H1 (cell line): ENCODE results near the gene NRN1L.

ENCODE experiments used
- ATF3 ChIP-seq: IDR thresholded peaks from 2 replicates; pipeline ENCODE4 v1.6.1; 2011; ENCODE audit warnings: low read depth, mild to moderate bottlenecking, low read length; ENCODE audit not compliant: insufficient read depth
- BCL11A ChIP-seq, 2 experiments: IDR thresholded peaks; one replicate each; pipeline ENCODE4 v1.6.1; 2011; ENCODE audit warnings: low read depth in 2 of 2, low read length in 2 of 2, mild to moderate bottlenecking in 2 of 2
- BRCA1 ChIP-seq: IDR thresholded peaks from 2 replicates; pipeline ENCODE4 v1.6.1; 2012; ENCODE audit warnings: low read depth, low read length, improper control_type of control experiment
- CTCF ChIP-seq, 3 experiments: IDR thresholded peaks; 1 replicate in 2 of 3; 2 replicates in 1 of 3; pipeline versions ENCODE4 v1.5.1 to v1.6.1; 2011; ENCODE audit warnings: low read length in 3 of 3, mild to moderate bottlenecking in 3 of 3, inconsistent platforms in 2 of 3, low read depth in 1 of 3, moderate library complexity in 1 of 3; ENCODE audit not compliant: insufficient read depth in 1 of 3; ENCODE audit errors: control extremely low read depth in 1 of 3
- JUN ChIP-seq: IDR thresholded peaks from 2 replicates; pipeline ENCODE4 v1.6.1; 2011; ENCODE audit warnings: low read depth, mild to moderate bottlenecking, improper control_type of control experiment, low read length
- MAX ChIP-seq: IDR thresholded peaks from 2 replicates; pipeline ENCODE4 v1.6.1; 2012; ENCODE audit warnings: inconsistent platforms
- NRF1 ChIP-seq: IDR thresholded peaks from 2 replicates; pipeline ENCODE4 v1.6.1; 2011; ENCODE audit warnings: mild to moderate bottlenecking, low read depth, low read length, improper control_type of control experiment
- POLR2A ChIP-seq, 2 experiments: IDR thresholded peaks; 1 replicate in 1 of 2; 2 replicates in 1 of 2; pipeline ENCODE4 v1.6.1; 2011; ENCODE audit warnings: low read depth in 2 of 2, low read length in 2 of 2, mild to moderate bottlenecking in 2 of 2; ENCODE audit errors: control extremely low read depth in 1 of 2
- POLR2AphosphoS5 ChIP-seq: IDR thresholded peaks from 2 replicates; pipeline ENCODE4 v1.6.1; 2011; ENCODE audit warnings: low read depth, low read length
- RFX5 ChIP-seq: IDR thresholded peaks from 2 replicates; pipeline ENCODE4 v1.6.1; 2011; ENCODE audit warnings: low read depth, low read length, improper control_type of control experiment, borderline replicate concordance
- RXRA ChIP-seq: IDR thresholded peaks from 2 replicates; pipeline ENCODE4 v1.6.1; 2011; ENCODE audit warnings: low read depth, mild to moderate bottlenecking, low read length, moderate library complexity; ENCODE audit not compliant: insufficient read depth
- SP1 ChIP-seq: IDR thresholded peaks from 2 replicates; pipeline ENCODE4 v1.6.1; 2011; ENCODE audit warnings: low read depth, low read length

- no peak for TF ChIP-seq CTCF (IDR thresholded peaks at IDR 0.05; ENCODE audit: control extremely low read depth in 1 of 3, insufficient read depth in 1 of 3, low read depth in 1 of 3, low read length in 3 of 3)
- TF ChIP-seq BCL11A (IDR thresholded peaks at IDR 0.05; ENCODE audit: low read depth in 2 of 2, low read length in 2 of 2) = no peak
- no peak for TF ChIP-seq SP1
- no peak for TF ChIP-seq POLR2A (IDR thresholded peaks at IDR 0.05; ENCODE audit: control extremely low read depth in 1 of 2, low read depth in 2 of 2, low read length in 2 of 2)
- TF ChIP-seq RXRA = no peak
- no peak for TF ChIP-seq ATF3
- no peak for TF ChIP-seq BRCA1
- no peak for TF ChIP-seq MAX
- TF ChIP-seq POLR2AphosphoS5 = no peak
- TF ChIP-seq RFX5 = no peak
- TF ChIP-seq NRF1 = no peak
- no peak for TF ChIP-seq JUN
Observed at GRCh38 chr16:67922221-67922620, 37.5 kb downstream of the NRN1L start.
